K562 (cell line): ENCODE results near the gene RIN3.

ENCODE experiments used
- ELK3 ChIP-seq: fragments of 450-650 bp; formaldehyde crosslinking; IDR thresholded peaks from 2 replicates; pipeline ENCODE4 v1.4.0; 2020; ENCODE audit warnings: mild to moderate bottlenecking
- GATAD2A ChIP-seq: fragments of 450-650 bp; IDR thresholded peaks from 2 replicates; pipeline ENCODE4 v1.6.1; 2017
- HCFC1 ChIP-seq: IDR thresholded peaks from 2 replicates; pipeline ENCODE4 v1.6.1; 2012; ENCODE audit warnings: low read depth, low read length, improper control_type of control experiment
- HDAC1 ChIP-seq, 2 experiments: fragments of 450-650 bp; IDR thresholded peaks; 2 replicates each; pipeline ENCODE4 v1.6.1; 2016 to 2017; ENCODE audit warnings: inconsistent platforms in 1 of 2, mild to moderate bottlenecking in 1 of 2, moderate library complexity in 1 of 2
- L3MBTL2 ChIP-seq: fragments of 450-650 bp; IDR thresholded peaks from 2 replicates; pipeline ENCODE4 v1.6.1; 2016; ENCODE audit warnings: mild to moderate bottlenecking, moderate library complexity
- MAFK ChIP-seq: IDR thresholded peaks from 2 replicates; pipeline ENCODE4 v1.6.1; 2011; ENCODE audit warnings: low read length, improper control_type of control experiment
- POLR2A ChIP-seq: fragments of 450-650 bp; conservative IDR thresholded peaks from 2 replicates; pipeline ENCODE4 v1.6.1; 2016
- SMAD1 ChIP-seq: fragments of 150-350 bp; IDR thresholded peaks from 2 replicates; pipeline ENCODE4 v1.6.1; 2014; ENCODE audit warnings: low read length, low read depth; ENCODE audit not compliant: partially characterized antibody
- SMARCB1 ChIP-seq: IDR thresholded peaks from 2 replicates; pipeline ENCODE4 v1.6.1; 2011; ENCODE audit warnings: improper control_type of control experiment, low read depth; ENCODE audit not compliant: insufficient read length
- STAG1 ChIP-seq: sonication (generic); formaldehyde crosslinking; IDR thresholded peaks from 2 replicates; pipeline ENCODE4 v1.5.0; 2020; ENCODE audit warnings: missing genetic modification reagents, borderline replicate concordance
- TCF7L2 ChIP-seq: fragments of 150-350 bp; IDR thresholded peaks from 2 replicates; pipeline ENCODE4 v1.6.1; 2016; ENCODE audit warnings: low read depth, mild to moderate bottlenecking, low read length, moderate library complexity
- THAP12 ChIP-seq: fragments of 250-450 bp; sonication (Bioruptor Pico); IDR thresholded peaks from 2 replicates; pipeline ENCODE4 v1.9.0; 2021; ENCODE audit warnings: mild to moderate bottlenecking, inconsistent platforms
- ZNF274 ChIP-seq: IDR thresholded peaks from 2 replicates; pipeline ENCODE4 v1.6.1; 2011; ENCODE audit warnings: low read depth, mild to moderate bottlenecking, low read length, moderate library complexity, borderline replicate concordance
- TF ChIP-seq, protein P1 (sequence below): sonication (generic); formaldehyde crosslinking; IDR thresholded peaks from 2 replicates; pipeline ENCODE4 v1.9.0; 2022; ENCODE audit warnings: mild to moderate bottlenecking, missing genetic modification reagents

GRCh38 chr14:92710001-92710341, 196.4 kb downstream of the RIN3 start:
- TF ChIP-seq SMARCB1 (no peak), MAFK (no peak), HCFC1 (no peak), POLR2A (no peak), GATAD2A (no peak), TCF7L2 (no peak), ELK3 (no peak), SMAD1 (no peak), THAP12 (CRISPR knock-in tag) (no peak), HDAC1 (IDR thresholded peaks at IDR 0.05) (no peak), L3MBTL2 (no peak), STAG1 (CRISPR knock-in tag) (no peak), ZNF274 (no peak)
- TF ChIP-seq, protein P1, sequence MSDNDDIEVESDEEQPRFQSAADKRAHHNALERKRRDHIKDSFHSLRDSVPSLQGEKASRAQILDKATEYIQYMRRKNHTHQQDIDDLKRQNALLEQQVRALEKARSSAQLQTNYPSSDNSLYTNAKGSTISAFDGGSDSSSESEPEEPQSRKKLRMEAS = no peak
